T47D (cell line): ENCODE results near the gene SLC6A11.

ENCODE experiments used
- DNase-seq, 2 experiments: peaks; one replicate each; pipeline versions ENCODE4 v3.0.0 to v3.0.0-alpha.2; 2011 to 2012; ENCODE audit warnings: low read depth in 1 of 2, low spot score in 1 of 2
- JUND ChIP-seq: IDR thresholded peaks from 2 replicates; pipeline ENCODE4 v1.6.1; 2012; ENCODE audit warnings: low read depth
- in situ Hi-C: cut with HindIII; loops from 2 replicates; pipeline ENCODE4 v1.10.0; 2016; ENCODE audit warnings: low sequenced_read_pairs, low pct_unique_long_range_greater_than_20kb

SLC6A11 gene

DNA sequence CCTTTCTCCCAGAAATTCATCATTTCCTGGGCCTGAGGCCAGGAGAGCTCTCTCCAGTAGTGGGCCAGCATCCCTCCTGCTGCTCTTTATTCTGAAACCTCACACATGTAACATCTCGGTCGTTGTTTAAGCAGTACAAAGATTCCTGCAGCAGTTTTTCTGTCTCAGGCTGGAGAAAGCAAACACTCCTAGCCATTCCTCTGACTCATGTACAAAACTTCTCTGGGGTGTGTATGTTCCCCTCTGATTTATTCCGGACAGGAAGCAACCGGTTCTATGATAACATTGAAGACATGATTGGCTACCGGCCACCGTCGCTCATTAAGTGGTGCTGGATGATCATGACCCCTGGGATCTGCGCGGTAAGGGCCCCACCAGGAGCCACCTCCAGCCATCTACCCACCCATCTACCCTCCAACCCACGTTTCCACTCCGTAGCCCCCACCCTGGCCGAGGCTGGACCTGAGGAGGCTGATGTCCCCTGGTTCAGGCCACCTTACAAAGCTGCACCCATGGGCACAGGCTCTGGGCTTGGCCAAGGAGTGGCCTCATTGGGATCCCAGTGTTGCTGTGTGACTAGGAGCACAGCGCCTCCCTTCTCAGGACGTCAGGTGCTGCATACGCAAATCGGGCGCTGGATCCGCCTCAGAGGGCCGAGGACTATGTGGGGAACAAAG lies 117.9 kb downstream of the SLC6A11 start:
- in situ Hi-C loops: no loop called here
- no peak for DNase-seq
- no peak for TF ChIP-seq JUND

GRCh38 chr3:10935028-10935427 lies 119.0 kb downstream of the SLC6A11 start:
- no peak for DNase-seq
- TF ChIP-seq JUND: no peak
- in situ Hi-C loops: no loop called here

- DNase-seq: no peak
- in situ Hi-C loops: no loop called here
- TF ChIP-seq JUND: no peak
Observed at GRCh38 chr3:10935846-10936631, 120.0 kb downstream of the SLC6A11 start.

DNA sequence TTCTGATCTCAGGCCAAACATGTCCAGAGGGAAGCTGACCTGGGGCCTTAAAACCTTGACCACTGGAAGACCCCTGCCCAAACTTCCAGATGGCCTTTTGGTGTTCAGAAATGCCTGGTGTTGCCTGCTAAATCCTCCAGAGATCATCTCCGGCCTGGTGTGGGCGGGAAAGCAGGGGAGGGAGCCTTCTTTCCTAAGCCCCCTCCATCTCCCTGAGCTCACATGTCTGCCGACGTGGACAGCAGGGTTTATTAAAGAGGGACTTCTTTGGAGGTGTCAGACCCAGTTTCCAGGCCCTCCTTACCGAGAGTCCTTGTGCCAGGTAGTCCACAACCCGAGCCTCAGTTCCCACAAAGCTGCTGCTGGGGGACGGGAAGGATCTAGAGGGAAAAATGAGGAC lies 120.7 kb downstream of the SLC6A11 start:
- no peak for DNase-seq
- no peak for TF ChIP-seq JUND
- in situ Hi-C loops: no loop called here

DNA sequence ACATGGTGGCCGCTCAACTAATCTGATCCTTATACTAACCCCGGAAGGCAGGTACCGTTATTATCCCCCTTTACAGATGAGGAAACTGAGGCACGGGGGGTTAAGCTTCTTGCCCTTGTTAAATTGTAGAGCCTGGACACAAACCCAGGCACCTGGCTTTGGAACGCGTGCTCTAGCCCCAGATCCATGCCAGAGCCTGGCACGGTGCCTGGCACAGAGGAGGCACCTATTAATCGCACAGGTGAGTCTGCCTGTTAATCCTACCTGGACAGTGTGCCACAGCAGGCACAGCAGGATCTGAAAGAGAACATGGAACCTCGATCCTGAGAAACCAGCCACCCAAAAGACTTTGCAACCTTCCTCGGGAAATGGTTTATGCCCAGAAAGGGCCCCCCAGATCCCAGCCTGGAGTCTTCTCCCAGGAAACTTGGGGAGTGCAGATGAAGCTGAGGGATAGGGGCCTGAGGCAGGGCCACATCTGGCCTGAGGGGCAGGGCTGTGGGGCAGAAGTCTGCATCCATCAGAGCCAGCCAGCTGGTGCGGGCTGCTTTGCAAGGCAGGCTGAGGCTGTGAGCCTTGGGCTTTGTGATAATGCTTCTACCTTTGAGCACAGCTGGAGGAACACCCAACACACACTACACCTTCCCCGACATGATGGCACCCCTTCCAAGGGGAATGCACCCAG lies 121.3 kb downstream of the SLC6A11 start:
- in situ Hi-C loops: no loop called here
- DNase-seq: no peak

DNA sequence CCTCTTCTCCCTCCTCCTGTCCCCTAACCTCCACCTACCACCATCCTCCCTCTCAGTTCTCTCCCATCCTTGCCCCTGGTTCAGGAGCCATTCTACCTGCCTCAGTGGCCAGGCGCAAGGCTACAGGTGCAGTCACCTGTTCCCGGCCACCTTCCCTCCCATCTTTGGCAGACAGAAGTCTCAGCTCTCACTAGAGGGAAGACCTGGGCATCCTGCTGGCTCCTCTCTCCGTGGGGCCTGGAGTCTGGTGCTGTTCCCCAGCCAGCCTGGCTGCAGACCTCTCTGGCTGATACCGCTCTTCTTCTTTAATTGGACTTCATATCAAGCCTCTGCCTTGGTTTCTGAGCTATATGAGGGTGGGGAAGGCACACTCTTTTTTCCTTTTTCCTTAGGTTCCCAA lies 123.5 kb downstream of the SLC6A11 start:
- in situ Hi-C loops: no loop called here
- DNase-seq: no peak
- TF ChIP-seq JUND: no peak

More for the DNA sequence above, 121.3 kb downstream of the SLC6A11 start:
- no peak for TF ChIP-seq JUND

DNA sequence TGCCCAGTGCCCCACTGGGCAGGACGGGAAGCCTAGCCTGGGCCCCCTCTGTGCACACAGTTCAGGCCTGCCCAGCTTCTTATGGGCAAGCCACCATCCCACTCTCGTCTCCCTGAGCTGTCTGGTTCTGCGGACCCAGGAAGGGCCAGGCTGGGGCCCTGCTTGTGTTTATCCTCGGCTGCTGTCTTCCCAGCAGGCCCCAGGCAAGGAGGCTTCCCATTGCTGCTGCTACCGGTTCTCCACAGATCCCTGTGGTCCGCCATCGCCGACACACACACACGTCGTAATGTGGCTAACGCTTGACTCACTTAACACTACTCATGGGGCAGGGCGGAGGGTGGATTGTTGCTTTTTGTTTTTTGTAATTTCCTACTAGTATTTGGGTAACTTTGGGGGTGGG lies 124.1 kb downstream of the SLC6A11 start:
- DNase-seq: no peak
- in situ Hi-C loops: no loop called here
- no peak for TF ChIP-seq JUND

- no peak for DNase-seq
- no peak for TF ChIP-seq JUND
- in situ Hi-C loops: no loop called here
Observed at GRCh38 chr3:10941972-10942371, 125.9 kb downstream of the SLC6A11 start.

DNA sequence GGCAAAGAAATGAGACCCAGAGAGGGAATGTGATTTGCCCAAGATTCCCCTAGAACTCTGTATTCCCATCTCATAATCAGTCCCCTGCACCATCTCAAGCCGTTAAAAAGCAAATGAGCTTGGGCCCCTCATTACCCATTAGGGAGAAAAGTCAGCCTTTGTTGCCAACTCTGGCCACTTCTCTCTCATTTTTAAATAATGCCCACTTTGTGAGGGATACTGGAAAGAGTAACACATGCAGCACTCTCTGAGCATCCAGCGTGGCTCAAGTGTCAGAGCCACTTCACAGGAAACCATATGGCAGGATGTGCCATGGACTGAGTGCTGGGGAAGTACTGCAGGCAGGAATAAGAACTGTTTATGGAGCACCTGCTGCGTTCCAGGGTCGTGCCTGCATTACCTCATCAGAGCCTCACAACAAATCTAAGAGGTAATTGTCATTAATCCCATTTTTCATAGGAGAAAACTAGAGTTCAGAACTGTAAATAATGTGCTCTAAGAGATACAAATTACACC lies 126.7 kb downstream of the SLC6A11 start:
- no peak for DNase-seq
- in situ Hi-C loops: no loop called here
- TF ChIP-seq JUND: no peak

GRCh38 chr3:10944866-10945265 lies 128.8 kb downstream of the SLC6A11 start:
- in situ Hi-C loops: no loop called here
- DNase-seq: no peak
- no peak for TF ChIP-seq JUND

DNA sequence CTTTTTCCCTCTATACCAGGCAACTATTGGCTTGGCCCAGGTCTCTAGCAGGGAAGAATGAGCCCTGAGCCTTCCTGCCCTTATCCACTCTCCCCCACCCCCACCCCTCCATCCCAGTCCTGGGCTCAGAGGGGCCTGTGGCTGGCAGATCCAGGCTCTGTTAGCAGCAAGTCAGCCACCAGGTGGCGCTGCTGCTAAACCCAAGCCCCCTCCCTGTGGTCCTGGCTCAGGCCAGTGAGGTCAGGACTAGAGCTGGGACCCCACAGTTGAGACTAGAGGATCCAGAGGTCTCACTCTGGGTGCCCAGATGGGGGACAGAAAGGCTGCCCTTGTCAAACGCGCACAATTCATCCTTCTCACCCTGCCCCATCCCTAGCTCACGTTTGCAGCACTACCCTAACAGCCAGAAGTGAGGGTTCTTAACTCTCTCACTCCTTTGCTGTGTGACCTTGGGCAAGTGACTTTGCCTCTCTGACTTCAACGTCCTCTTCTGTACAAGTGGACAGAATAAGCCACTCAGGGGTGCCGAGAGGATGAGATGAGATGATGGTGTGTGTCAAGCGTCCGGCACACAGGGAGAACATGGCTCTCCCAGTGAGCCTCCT lies 129.8 kb downstream of the SLC6A11 start:
- in situ Hi-C loops: no loop called here
- peak; percentile 30 to 57 for DNase-seq
- TF ChIP-seq JUND: no peak

DNA sequence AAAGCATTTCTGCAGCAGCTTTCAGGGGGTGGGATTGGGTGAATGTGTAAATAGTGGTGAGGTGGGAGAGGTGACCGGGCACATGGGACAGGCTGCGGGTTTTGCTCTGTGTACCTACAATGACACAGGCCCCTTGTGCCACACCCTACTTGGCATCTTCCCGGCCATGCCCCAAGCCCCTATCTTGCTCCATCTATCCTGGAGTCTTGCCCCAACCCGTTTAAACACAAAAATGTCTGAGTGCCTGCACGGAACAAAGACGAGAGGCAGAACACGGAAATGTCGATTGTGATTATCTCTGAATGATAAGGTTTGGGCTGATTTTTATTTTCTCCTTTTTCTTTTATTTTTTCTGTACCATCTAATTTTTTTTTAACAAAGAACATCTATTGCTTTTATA lies 130.5 kb downstream of the SLC6A11 start:
- no peak for DNase-seq
- TF ChIP-seq JUND: no peak
- in situ Hi-C loops: no loop called here

- no peak for TF ChIP-seq JUND
- in situ Hi-C loops: no loop called here
- DNase-seq: no peak
Observed at GRCh38 chr3:10948326-10948725, 132.3 kb downstream of the SLC6A11 start.
